ENCODE results near the gene PTPRCAP. TPM values are rescaled to one million over a fixed set of nuclear protein-coding genes. Genes with fewer than 3 reads are reported as not detected.
A peak's percentile ranks its signal among the peaks of the same experiment; 100 is the strongest.

The PTPRCAP gene
- total and polyA plus RNA-seq, 9 of the 15 experiments (the other 6 are each of a cell fraction or from before 2014, with no cell fraction given) = 0.22 to 2.0 (median 1.1) TPM; not detected in 4

DNA sequence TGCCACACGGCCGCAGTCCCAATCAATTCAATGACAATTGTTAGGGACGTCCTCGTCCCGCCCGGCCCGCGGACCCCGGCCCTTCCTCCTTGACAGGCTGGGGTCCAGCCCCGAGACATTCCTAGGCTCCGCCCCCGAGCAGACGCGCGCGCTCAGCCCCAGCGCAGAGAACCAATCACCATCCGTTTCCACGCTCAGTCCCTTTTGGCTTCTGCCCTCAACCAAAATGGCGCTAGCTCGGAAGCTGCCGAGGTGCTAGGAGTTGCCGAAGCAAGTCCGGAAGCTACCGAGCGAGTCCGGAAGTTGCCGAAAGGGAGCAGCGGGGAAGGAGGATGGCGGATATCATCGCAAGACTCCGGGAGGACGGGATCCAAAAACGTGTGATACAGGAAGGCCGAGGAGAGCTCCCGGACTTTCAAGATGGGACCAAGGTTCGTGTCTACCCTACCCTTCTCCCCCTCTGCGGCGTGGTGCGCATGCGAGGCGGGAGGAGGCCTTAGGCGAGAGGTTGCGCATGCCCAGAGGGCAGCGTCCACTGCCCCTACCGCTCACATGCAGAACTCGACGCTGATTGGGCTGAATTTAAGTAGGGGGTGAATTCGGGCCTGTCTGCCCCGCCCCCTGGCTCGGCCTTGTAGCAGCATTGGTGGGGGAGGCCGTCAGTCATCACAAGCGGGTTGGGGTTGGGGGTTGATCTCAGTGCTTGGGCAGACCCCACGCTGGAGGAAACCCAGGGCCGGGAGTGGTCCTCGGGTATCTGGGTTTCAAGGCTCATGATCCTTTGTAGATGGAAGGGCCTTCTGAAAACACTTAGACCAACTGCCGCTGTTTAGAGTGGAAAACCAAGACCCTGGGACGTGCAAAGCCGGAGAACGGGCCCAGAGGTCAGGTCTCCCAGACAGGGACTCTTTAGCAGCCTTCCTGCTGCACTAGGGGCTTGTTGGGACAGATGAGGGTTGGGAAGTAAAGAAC lies 45.6 kb upstream of the PTPRCAP start, which contains the start of gene AIP (continued):
- TF ChIP-seq HMBOX1 (IDR thresholded peaks at IDR 0.05) = no peak
- no peak for TF ChIP-seq ZNF347 (CRISPR knock-in tag; IDR thresholded peaks at IDR 0.05; ENCODE audit: low read depth)
- 0 out of 2 replicates have a peak, but pooled peaks have one; percentile 5 for TF ChIP-seq SMARCE1 (IDR thresholded peaks at IDR 0.05)
- peak; percentile 100 for TF ChIP-seq E2F5 (CRISPR knock-in tag; IDR thresholded peaks at IDR 0.05)
- no peak for TF ChIP-seq NR4A1 (CRISPR knock-in tag; IDR thresholded peaks at IDR 0.05)
- TF ChIP-seq NR4A1 (tag; IDR thresholded peaks at IDR 0.05) = peak; percentile 78
- TF ChIP-seq, protein P1, sequence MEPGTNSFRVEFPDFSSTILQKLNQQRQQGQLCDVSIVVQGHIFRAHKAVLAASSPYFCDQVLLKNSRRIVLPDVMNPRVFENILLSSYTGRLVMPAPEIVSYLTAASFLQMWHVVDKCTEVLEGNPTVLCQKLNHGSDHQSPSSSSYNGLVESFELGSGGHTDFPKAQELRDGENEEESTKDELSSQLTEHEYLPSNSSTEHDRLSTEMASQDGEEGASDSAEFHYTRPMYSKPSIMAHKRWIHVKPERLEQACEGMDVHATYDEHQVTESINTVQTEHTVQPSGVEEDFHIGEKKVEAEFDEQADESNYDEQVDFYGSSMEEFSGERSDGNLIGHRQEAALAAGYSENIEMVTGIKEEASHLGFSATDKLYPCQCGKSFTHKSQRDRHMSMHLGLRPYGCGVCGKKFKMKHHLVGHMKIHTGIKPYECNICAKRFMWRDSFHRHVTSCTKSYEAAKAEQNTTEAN (CRISPR knock-in tag; IDR thresholded peaks at IDR 0.05) = peak; percentile 94; the same call in 1 of the 2 replicates
- TF ChIP-seq POLR2AphosphoS2 (IDR thresholded peaks at IDR 0.05; ENCODE audit: low read length) = peak; percentile 63; the same call in 1 of the 2 replicates
- TF ChIP-seq TBP (optimal IDR thresholded peaks at IDR 0.05; ENCODE audit: low read depth, low read length) = peak; percentile 87
- TF ChIP-seq TSC22D4 (tag; IDR thresholded peaks at IDR 0.05) = no peak
- TF ChIP-seq ZHX1 (conservative IDR thresholded peaks at IDR 0.05; ENCODE audit: low read length) = no peak
- TF ChIP-seq ZNF224 (CRISPR knock-in tag; IDR thresholded peaks at IDR 0.05) = peak; percentile 97
- peak; percentile 88; the same call in 1 of the 2 replicates for TF ChIP-seq ZBTB17 (CRISPR knock-in tag; IDR thresholded peaks at IDR 0.05)
- TF ChIP-seq FOXJ2 (tag; IDR thresholded peaks at IDR 0.05) = no peak
- no peak for TF ChIP-seq ZNF785 (CRISPR knock-in tag; IDR thresholded peaks at IDR 0.05)
- TF ChIP-seq SMARCC2 (IDR thresholded peaks at IDR 0.05; ENCODE audit: low read depth) = no peak
- TF ChIP-seq ARHGAP35 (IDR thresholded peaks at IDR 0.05; ENCODE audit: partially characterized antibody) = no peak
- TF ChIP-seq PML (IDR thresholded peaks at IDR 0.05; ENCODE audit: low read length) = 0 out of 2 replicates have a peak, but pooled peaks have one; percentile 21
- TF ChIP-seq TAF7 (tag; IDR thresholded peaks at IDR 0.05) = peak; percentile 97
- TF ChIP-seq, protein P2, sequence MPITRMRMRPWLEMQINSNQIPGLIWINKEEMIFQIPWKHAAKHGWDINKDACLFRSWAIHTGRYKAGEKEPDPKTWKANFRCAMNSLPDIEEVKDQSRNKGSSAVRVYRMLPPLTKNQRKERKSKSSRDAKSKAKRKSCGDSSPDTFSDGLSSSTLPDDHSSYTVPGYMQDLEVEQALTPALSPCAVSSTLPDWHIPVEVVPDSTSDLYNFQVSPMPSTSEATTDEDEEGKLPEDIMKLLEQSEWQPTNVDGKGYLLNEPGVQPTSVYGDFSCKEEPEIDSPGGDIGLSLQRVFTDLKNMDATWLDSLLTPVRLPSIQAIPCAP (CRISPR knock-in tag; IDR thresholded peaks at IDR 0.05; ENCODE audit: borderline replicate concordance) = peak; percentile 99
- 0 out of 2 replicates have a peak, but pooled peaks have one; percentile 22 for TF ChIP-seq ATF1 (CRISPR knock-in tag; IDR thresholded peaks at IDR 0.05)
- TF ChIP-seq ATF1 (tag; IDR thresholded peaks at IDR 0.05) = peak; percentile 87
